ENCODE measurements around the gene ZNF462.
A peak's percentile ranks its signal among the peaks of the same experiment; 100 is the strongest.

Gene ZNF462

DNA sequence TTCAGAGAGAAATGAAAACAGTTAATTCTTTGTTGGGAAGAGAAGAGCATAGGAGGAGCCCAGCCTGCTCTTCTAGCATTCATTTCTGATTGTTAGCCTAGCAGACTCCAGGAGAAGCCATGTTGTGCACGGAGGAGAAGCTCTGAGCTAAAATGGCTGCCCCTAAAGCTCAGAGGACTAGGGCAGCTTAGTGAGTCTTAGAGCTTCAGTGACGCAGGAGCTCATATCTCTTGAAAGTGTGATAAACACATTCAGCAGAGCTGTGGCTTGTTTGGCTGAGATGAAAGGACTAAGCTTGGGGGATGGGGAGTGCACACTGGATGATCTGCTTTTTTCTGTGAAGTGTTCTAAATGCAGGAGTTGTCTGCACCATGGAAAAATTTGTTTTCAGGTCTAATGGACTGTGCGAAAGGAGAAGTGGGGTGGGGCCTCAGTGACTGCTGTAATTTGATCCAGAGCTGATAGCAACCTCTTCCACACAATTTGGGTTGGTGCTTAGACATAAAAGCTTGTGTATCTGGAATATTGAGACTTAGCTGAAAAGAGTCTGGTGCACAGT, 58.5 kb downstream of the ZNF462 start:
- peak overlapping the region; percentile 38 to 65 for H3K4me3 ChIP-seq (ENCODE audit: low read length in 2 of 2)

DNA sequence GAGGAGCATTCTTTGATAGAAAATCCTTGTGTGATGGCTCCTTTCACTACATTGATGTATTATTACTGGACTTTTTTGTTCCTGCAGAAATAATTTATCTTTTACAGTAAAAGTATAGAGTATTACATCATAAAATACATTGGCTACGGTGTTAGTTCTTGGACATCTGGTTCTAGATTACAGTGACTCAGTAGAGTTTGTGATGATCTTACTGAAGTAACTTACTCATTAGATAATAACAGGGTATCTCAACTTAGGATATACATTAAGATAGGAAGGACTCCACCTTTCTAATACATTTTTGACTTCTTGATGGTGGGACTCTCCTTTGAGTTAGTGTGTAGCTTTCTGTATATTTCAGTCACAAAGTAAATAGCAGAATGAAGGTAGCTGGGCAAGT, 59.1 kb downstream of the ZNF462 start:
- H3K36me3 ChIP-seq (ENCODE audit: control insufficient read depth in 2 of 2, insufficient read depth in 2 of 2, low read length in 2 of 2), result peaks cover 23 to 30% of the 10 kb centered on the region in 2 donors
- peaks cover 10 to 31% of the 10 kb centered on the region in 2 donors for H3K4me1 ChIP-seq (ENCODE audit: control insufficient read depth in 2 of 2, insufficient read depth in 2 of 2, low read length in 2 of 2)
- H3K27ac ChIP-seq (ENCODE audit: low read depth in 2 of 2, low read length in 2 of 2), result peak overlapping the region; percentile 89 to 90
- no peak overlapping the region for H3K9ac ChIP-seq (ENCODE audit: low read depth in 1 of 2, low read length in 2 of 2)
- H3K4me3 ChIP-seq (ENCODE audit: low read length in 2 of 2), result peak overlapping the region; percentile 38 to 65
- no peaks in the 10 kb centered on the region for H3K27me3 ChIP-seq (ENCODE audit: control insufficient read depth in 2 of 2, insufficient read depth in 2 of 2, low read length in 2 of 2)
- H3K9me3 ChIP-seq (ENCODE audit: control insufficient read depth in 2 of 2, low read length in 2 of 2), result no peaks in the 10 kb centered on the region

More for the DNA sequence above, 58.5 kb downstream of the ZNF462 start:
- H3K9ac ChIP-seq (ENCODE audit: low read depth in 1 of 2, low read length in 2 of 2), result peak overlapping the region in 1 of 2 donors; percentile 55
- H3K36me3 ChIP-seq (ENCODE audit: control insufficient read depth in 2 of 2, insufficient read depth in 2 of 2, low read length in 2 of 2), result peaks cover 18 to 26% of the 10 kb centered on the region in 2 donors
- H3K27me3 ChIP-seq (ENCODE audit: control insufficient read depth in 2 of 2, insufficient read depth in 2 of 2, low read length in 2 of 2), result no peaks in the 10 kb centered on the region
- H3K4me1 ChIP-seq (ENCODE audit: control insufficient read depth in 2 of 2, insufficient read depth in 2 of 2, low read length in 2 of 2), result peaks cover 10 to 35% of the 10 kb centered on the region in 2 donors
- H3K27ac ChIP-seq (ENCODE audit: low read depth in 2 of 2, low read length in 2 of 2), result peak overlapping the region; percentile 89 to 90
- H3K9me3 ChIP-seq (ENCODE audit: control insufficient read depth in 2 of 2, low read length in 2 of 2), result no peaks in the 10 kb centered on the region

DNA sequence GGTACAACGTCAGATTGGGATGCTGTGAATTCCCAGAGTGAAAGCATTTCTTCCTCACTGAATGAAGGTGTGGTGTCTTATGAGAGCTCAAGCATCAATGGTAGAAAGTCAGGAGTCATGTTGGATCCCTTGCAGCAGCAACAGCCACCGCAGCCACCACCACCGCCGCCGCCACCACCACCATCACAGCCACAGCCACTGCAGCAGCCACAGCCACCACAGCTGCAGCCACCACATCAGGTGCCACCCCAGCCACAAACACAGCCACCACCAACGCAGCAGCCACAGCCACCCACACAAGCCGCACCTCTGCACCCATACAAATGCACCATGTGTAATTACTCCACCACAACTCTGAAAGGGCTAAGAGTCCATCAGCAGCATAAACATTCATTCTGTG, 62.4 kb downstream of the ZNF462 start:
- H3K4me3 ChIP-seq (ENCODE audit: low read length in 2 of 2), result no peak overlapping the region
- H3K9ac ChIP-seq (ENCODE audit: low read depth in 1 of 2, low read length in 2 of 2), result no peak overlapping the region
- no peaks in the 10 kb centered on the region for H3K9me3 ChIP-seq (ENCODE audit: control insufficient read depth in 2 of 2, low read length in 2 of 2)
- H3K27me3 ChIP-seq (ENCODE audit: control insufficient read depth in 2 of 2, insufficient read depth in 2 of 2, low read length in 2 of 2), result no peaks in the 10 kb centered on the region
- no peak overlapping the region for H3K27ac ChIP-seq (ENCODE audit: low read depth in 2 of 2, low read length in 2 of 2)
- peaks cover 42 to 50% of the 10 kb centered on the region in 2 donors for H3K36me3 ChIP-seq (ENCODE audit: control insufficient read depth in 2 of 2, insufficient read depth in 2 of 2, low read length in 2 of 2)
- peaks cover 10 to 22% of the 10 kb centered on the region in 2 donors for H3K4me1 ChIP-seq (ENCODE audit: control insufficient read depth in 2 of 2, insufficient read depth in 2 of 2, low read length in 2 of 2)

DNA sequence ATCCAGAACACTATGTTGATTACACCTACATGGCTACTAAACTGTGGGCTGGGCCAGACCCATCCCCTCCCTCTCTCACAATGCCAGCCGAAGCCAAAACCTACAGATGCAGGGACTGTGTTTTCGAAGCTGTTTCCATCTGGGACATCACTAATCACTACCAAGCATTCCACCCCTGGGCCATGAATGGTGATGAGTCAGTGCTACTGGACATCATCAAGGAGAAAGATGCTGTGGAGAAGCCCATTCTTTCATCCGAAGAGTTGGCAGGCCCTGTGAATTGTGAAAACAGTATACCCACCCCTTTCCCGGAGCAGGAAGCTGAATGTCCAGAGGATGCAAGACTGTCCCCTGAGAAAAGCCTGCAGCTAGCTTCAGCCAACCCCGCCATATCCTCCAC, 65.0 kb downstream of the ZNF462 start:
- Histone ChIP-seq H3K4me1 (ENCODE audit: control insufficient read depth in 2 of 2, insufficient read depth in 2 of 2, low read length in 2 of 2) (no peaks in the 10 kb centered on the region), H3K9ac (ENCODE audit: low read depth in 1 of 2, low read length in 2 of 2) (no peak overlapping the region), H3K27ac (ENCODE audit: low read depth in 2 of 2, low read length in 2 of 2) (no peak overlapping the region), H3K9me3 (ENCODE audit: control insufficient read depth in 2 of 2, low read length in 2 of 2) (no peaks in the 10 kb centered on the region), H3K36me3 (ENCODE audit: control insufficient read depth in 2 of 2, insufficient read depth in 2 of 2, low read length in 2 of 2) (peaks cover 52 to 59% of the 10 kb centered on the region in 2 donors), H3K4me3 (ENCODE audit: low read length in 2 of 2) (no peak overlapping the region), H3K27me3 (ENCODE audit: control insufficient read depth in 2 of 2, insufficient read depth in 2 of 2, low read length in 2 of 2) (no peaks in the 10 kb centered on the region)

DNA sequence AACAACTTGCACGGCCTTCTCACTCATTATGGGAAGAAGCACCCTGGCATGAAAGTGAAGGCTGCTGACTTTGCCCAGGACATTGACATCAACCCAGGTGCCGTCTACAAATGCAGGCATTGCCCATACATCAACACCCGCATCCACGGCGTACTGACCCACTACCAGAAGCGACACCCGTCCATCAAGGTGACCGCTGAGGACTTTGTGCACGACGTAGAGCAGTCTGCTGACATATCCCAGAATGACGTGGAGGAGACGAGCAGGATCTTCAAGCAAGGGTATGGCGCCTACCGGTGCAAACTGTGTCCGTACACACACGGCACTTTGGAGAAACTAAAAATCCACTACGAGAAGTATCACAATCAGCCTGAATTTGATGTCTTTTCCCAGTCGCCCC, 65.4 kb downstream of the ZNF462 start:
- H3K9ac ChIP-seq (ENCODE audit: low read depth in 1 of 2, low read length in 2 of 2), result no peak overlapping the region
- peaks cover 53 to 59% of the 10 kb centered on the region in 2 donors for H3K36me3 ChIP-seq (ENCODE audit: control insufficient read depth in 2 of 2, insufficient read depth in 2 of 2, low read length in 2 of 2)
- H3K4me1 ChIP-seq (ENCODE audit: control insufficient read depth in 2 of 2, insufficient read depth in 2 of 2, low read length in 2 of 2), result no peaks in the 10 kb centered on the region
- H3K9me3 ChIP-seq (ENCODE audit: control insufficient read depth in 2 of 2, low read length in 2 of 2), result no peaks in the 10 kb centered on the region
- no peaks in the 10 kb centered on the region for H3K27me3 ChIP-seq (ENCODE audit: control insufficient read depth in 2 of 2, insufficient read depth in 2 of 2, low read length in 2 of 2)
- no peak overlapping the region for H3K4me3 ChIP-seq (ENCODE audit: low read length in 2 of 2)
- H3K27ac ChIP-seq (ENCODE audit: low read depth in 2 of 2, low read length in 2 of 2), result no peak overlapping the region

DNA sequence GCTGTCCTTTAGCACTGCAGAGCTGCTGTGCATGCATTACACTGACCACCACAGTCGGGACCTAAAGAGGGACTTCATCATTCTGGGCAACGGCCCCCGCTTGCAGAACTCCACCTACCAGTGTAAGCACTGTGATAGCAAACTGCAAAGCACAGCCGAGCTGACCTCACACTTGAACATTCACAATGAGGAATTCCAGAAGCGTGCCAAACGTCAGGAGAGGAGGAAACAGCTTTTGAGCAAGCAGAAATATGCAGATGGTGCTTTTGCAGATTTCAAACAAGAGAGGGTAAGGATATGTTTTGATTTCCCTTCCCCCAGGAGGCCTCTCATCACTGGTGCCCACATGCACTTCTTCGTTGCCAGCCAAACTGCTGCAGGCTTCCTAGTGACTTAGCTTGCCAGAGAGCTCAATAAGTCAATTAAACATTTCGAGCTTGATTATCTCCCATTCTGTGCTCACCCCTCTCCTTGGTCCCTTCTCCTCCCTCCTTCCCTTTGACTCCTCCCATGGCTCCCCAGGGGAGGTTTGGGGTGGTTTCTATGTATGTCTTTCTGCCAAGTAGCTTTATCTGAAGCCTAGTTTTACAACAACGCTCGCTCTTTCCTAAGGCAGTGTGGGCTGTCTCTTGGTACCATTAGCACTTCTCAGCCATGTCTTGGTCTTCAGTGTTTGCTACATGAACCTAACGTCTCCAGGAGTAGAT, 66.7 kb downstream of the ZNF462 start:
- H3K36me3 ChIP-seq (ENCODE audit: control insufficient read depth in 2 of 2, insufficient read depth in 2 of 2, low read length in 2 of 2), result peaks cover 47 to 50% of the 10 kb centered on the region in 2 donors

DNA sequence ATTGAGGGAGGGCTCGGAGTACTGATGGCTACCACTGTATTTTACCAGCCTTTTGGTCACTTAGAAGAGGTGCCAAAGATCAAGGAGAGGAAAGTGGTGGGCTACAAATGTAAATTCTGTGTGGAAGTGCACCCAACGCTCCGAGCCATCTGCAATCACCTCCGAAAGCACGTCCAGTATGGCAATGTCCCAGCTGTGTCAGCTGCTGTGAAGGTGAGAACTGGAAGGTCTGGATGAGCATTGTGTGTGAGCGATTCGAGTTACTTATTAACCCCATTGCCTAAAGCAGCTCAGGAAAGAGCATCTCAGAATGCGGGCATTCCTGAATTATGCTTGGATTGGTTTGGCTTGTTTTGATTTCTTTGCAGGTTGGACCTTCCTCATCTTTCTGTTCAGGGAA, 67.5 kb downstream of the ZNF462 start:
- H3K9ac ChIP-seq (ENCODE audit: low read depth in 1 of 2, low read length in 2 of 2), result no peak overlapping the region
- H3K4me1 ChIP-seq (ENCODE audit: control insufficient read depth in 2 of 2, insufficient read depth in 2 of 2, low read length in 2 of 2), result no peaks in the 10 kb centered on the region
- H3K36me3 ChIP-seq (ENCODE audit: control insufficient read depth in 2 of 2, insufficient read depth in 2 of 2, low read length in 2 of 2), result peaks cover 39 to 42% of the 10 kb centered on the region in 2 donors
- H3K4me3 ChIP-seq (ENCODE audit: low read length in 2 of 2), result no peak overlapping the region
- H3K27ac ChIP-seq (ENCODE audit: low read depth in 2 of 2, low read length in 2 of 2), result no peak overlapping the region
- no peaks in the 10 kb centered on the region for H3K9me3 ChIP-seq (ENCODE audit: control insufficient read depth in 2 of 2, low read length in 2 of 2)
- no peaks in the 10 kb centered on the region for H3K27me3 ChIP-seq (ENCODE audit: control insufficient read depth in 2 of 2, insufficient read depth in 2 of 2, low read length in 2 of 2)

More for the DNA sequence above, 66.7 kb downstream of the ZNF462 start:
- no peaks in the 10 kb centered on the region for H3K9me3 ChIP-seq (ENCODE audit: control insufficient read depth in 2 of 2, low read length in 2 of 2)
- no peaks in the 10 kb centered on the region for H3K27me3 ChIP-seq (ENCODE audit: control insufficient read depth in 2 of 2, insufficient read depth in 2 of 2, low read length in 2 of 2)
- H3K9ac ChIP-seq (ENCODE audit: low read depth in 1 of 2, low read length in 2 of 2), result no peak overlapping the region
- H3K4me1 ChIP-seq (ENCODE audit: control insufficient read depth in 2 of 2, insufficient read depth in 2 of 2, low read length in 2 of 2), result no peaks in the 10 kb centered on the region
- no peak overlapping the region for H3K4me3 ChIP-seq (ENCODE audit: low read length in 2 of 2)
- H3K27ac ChIP-seq (ENCODE audit: low read depth in 2 of 2, low read length in 2 of 2), result no peak overlapping the region

DNA sequence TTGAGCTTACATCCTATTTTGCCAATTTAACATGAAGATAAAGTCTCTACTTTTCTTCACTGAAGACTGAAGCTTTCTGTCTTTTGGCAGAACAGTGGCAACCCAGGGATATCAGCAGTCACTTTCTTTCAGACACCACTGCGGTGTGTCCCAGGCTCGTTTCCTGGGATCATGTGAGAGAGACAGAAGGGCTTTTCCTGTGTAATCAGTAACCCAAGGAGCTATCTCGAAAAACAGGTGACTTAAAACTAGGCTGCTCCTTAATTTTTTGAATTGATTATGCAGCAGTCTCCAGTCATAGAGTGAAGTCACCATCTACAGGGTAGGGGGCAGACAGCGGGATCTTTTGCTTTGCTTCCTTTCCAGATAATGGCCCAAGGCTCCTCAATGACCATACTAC, 68.5 kb downstream of the ZNF462 start:
- Histone ChIP-seq H3K9ac (ENCODE audit: low read depth in 1 of 2, low read length in 2 of 2) (no peak overlapping the region), H3K27ac (ENCODE audit: low read depth in 2 of 2, low read length in 2 of 2) (no peak overlapping the region), H3K27me3 (ENCODE audit: control insufficient read depth in 2 of 2, insufficient read depth in 2 of 2, low read length in 2 of 2) (no peaks in the 10 kb centered on the region), H3K4me3 (ENCODE audit: low read length in 2 of 2) (no peak overlapping the region), H3K4me1 (ENCODE audit: control insufficient read depth in 2 of 2, insufficient read depth in 2 of 2, low read length in 2 of 2) (no peaks in the 10 kb centered on the region), H3K36me3 (ENCODE audit: control insufficient read depth in 2 of 2, insufficient read depth in 2 of 2, low read length in 2 of 2) (peaks cover 38 to 39% of the 10 kb centered on the region in 2 donors), H3K9me3 (ENCODE audit: control insufficient read depth in 2 of 2, low read length in 2 of 2) (no peaks in the 10 kb centered on the region)

DNA sequence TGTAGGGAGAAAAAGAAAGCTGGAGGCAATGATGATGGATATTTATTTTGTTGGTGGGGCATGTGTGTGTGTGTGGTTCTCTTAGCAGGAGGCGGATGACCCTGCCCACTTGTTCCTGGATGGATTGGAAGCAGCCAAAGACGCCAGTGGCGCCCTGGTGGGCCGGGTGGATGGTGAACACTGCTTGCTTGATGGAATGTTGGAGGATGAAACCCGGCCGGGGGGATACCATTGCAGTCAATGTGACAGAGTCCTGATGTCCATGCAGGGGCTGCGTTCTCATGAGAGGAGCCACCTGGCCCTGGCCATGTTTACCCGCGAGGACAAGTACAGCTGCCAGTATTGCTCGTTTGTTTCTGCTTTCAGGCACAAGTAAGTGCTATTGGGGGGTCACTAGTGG, 69.2 kb downstream of the ZNF462 start:
- Histone ChIP-seq H3K9me3 (ENCODE audit: control insufficient read depth in 2 of 2, low read length in 2 of 2) (no peaks in the 10 kb centered on the region), H3K4me1 (ENCODE audit: control insufficient read depth in 2 of 2, insufficient read depth in 2 of 2, low read length in 2 of 2) (no peaks in the 10 kb centered on the region), H3K4me3 (ENCODE audit: low read length in 2 of 2) (no peak overlapping the region), H3K36me3 (ENCODE audit: control insufficient read depth in 2 of 2, insufficient read depth in 2 of 2, low read length in 2 of 2) (peaks cover 35 to 41% of the 10 kb centered on the region in 2 donors), H3K27ac (ENCODE audit: low read depth in 2 of 2, low read length in 2 of 2) (no peak overlapping the region), H3K9ac (ENCODE audit: low read depth in 1 of 2, low read length in 2 of 2) (no peak overlapping the region), H3K27me3 (ENCODE audit: control insufficient read depth in 2 of 2, insufficient read depth in 2 of 2, low read length in 2 of 2) (no peaks in the 10 kb centered on the region)

DNA sequence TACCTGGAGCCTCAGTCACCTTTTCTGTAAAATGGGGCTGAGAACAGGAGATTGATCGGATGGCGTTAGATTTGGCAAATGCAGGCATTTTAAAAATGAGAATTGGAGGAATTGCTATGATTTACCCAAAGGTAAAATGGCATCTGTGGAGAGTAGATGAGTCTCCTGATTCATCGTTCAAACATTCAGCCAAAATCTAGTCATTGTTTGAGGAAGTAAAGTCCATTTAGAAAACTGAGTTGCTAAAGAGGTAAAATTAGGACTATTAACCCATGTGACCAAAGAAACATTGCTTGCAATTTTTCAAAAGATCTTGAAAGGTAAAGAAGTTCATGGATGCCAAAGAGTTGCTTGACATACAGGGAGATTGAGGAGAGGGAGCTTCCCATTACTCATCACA, 69.7 kb downstream of the ZNF462 start:
- Histone ChIP-seq H3K27me3 (ENCODE audit: control insufficient read depth in 2 of 2, insufficient read depth in 2 of 2, low read length in 2 of 2) (no peaks in the 10 kb centered on the region), H3K4me1 (ENCODE audit: control insufficient read depth in 2 of 2, insufficient read depth in 2 of 2, low read length in 2 of 2) (no peaks in the 10 kb centered on the region), H3K9ac (ENCODE audit: low read depth in 1 of 2, low read length in 2 of 2) (no peak overlapping the region), H3K4me3 (ENCODE audit: low read length in 2 of 2) (no peak overlapping the region), H3K36me3 (ENCODE audit: control insufficient read depth in 2 of 2, insufficient read depth in 2 of 2, low read length in 2 of 2) (peaks cover 33 to 40% of the 10 kb centered on the region in 2 donors), H3K9me3 (ENCODE audit: control insufficient read depth in 2 of 2, low read length in 2 of 2) (no peaks in the 10 kb centered on the region), H3K27ac (ENCODE audit: low read depth in 2 of 2, low read length in 2 of 2) (no peak overlapping the region)

Measured in mucosa of rectum (tissue), 2 donors.